ENCODE results near the gene TMEM151A.

The TMEM151A gene

GRCh38 chr11:66282468-66283455 lies 8.9 kb upstream of the TMEM151A start:
- in situ Hi-C loops (cut with HindIII; ENCODE audit: low sequenced_read_pairs), result no loop called here

- in situ Hi-C loops (cut with HindIII; ENCODE audit: low sequenced_read_pairs), result no loop called here
Measured at GRCh38 chr11:66283461-66284105, 8.1 kb upstream of the TMEM151A start.

- in situ Hi-C loops (cut with HindIII; ENCODE audit: low sequenced_read_pairs), result no loop called here
Measured at GRCh38 chr11:66284526-66285078, 7.1 kb upstream of the TMEM151A start.

- in situ Hi-C loops (cut with HindIII; ENCODE audit: low sequenced_read_pairs), result no loop called here
Measured at GRCh38 chr11:66285250-66285947, 6.3 kb upstream of the TMEM151A start.

- in situ Hi-C loops (cut with HindIII; ENCODE audit: low sequenced_read_pairs), result no loop called here
Measured at GRCh38 chr11:66286699-66287098, 5.0 kb upstream of the TMEM151A start.

GRCh38 chr11:66287211-66287888 lies 4.3 kb upstream of the TMEM151A start:
- in situ Hi-C loops (cut with HindIII; ENCODE audit: low sequenced_read_pairs), result no loop called here

- in situ Hi-C loops (cut with HindIII; ENCODE audit: low sequenced_read_pairs), result no loop called here
Measured at GRCh38 chr11:66287889-66288670, 3.6 kb upstream of the TMEM151A start.

- in situ Hi-C loops (cut with HindIII; ENCODE audit: low sequenced_read_pairs), result no loop called here
Measured at GRCh38 chr11:66288671-66289547, 2.8 kb upstream of the TMEM151A start, which contains the start of gene YIF1A. Gene YIF1A, minus strand, starts transcription at chr11:66289143. Its CDS starts 158 bp downstream, at chr11:66288985.

GRCh38 chr11:66289548-66290329 lies 2.0 kb upstream of the TMEM151A start:
- in situ Hi-C loops (cut with HindIII; ENCODE audit: low sequenced_read_pairs), result no loop called here

GRCh38 chr11:66290330-66290621 lies 1.4 kb upstream of the TMEM151A start:
- in situ Hi-C loops (cut with HindIII; ENCODE audit: low sequenced_read_pairs), result no loop called here

- in situ Hi-C loops (cut with HindIII; ENCODE audit: low sequenced_read_pairs), result no loop called here
Measured at GRCh38 chr11:66291303-66291705, 390 bp upstream of the TMEM151A start.

GRCh38 chr11:66292543-66293332 lies 1.0 kb downstream of the TMEM151A start:
- in situ Hi-C loops (cut with HindIII; ENCODE audit: low sequenced_read_pairs), result no loop called here

GRCh38 chr11:66293352-66293751 lies 1.7 kb downstream of the TMEM151A start:
- in situ Hi-C loops (cut with HindIII; ENCODE audit: low sequenced_read_pairs), result no loop called here

GRCh38 chr11:66293777-66294625 lies 2.3 kb downstream of the TMEM151A start:
- in situ Hi-C loops (cut with HindIII; ENCODE audit: low sequenced_read_pairs), result no loop called here

- in situ Hi-C loops (cut with HindIII; ENCODE audit: low sequenced_read_pairs), result no loop called here
Measured at GRCh38 chr11:66294626-66295620, 3.2 kb downstream of the TMEM151A start.

Data from DLD1 (cell line).